ENCODE data around the gene EP400.

The EP400 gene

GRCh38 chr12:132019891-132020290 lies 70.1 kb downstream of the EP400 start:
- no peak for DNase-seq (ENCODE audit: low read depth in 3 of 3)

GRCh38 chr12:132020292-132020691 lies 70.5 kb downstream of the EP400 start:
- no peak for DNase-seq (ENCODE audit: low read depth in 3 of 3)

- no peak for DNase-seq (ENCODE audit: low read depth in 3 of 3)
These were observed 71.5 kb downstream of the EP400 start for GRCh38 chr12:132021031-132021871.

GRCh38 chr12:132021965-132022364 lies 72.2 kb downstream of the EP400 start:
- DNase-seq (ENCODE audit: low read depth in 3 of 3) = no peak

- DNase-seq (ENCODE audit: low read depth in 3 of 3) = no peak
These were observed 73.9 kb downstream of the EP400 start for GRCh38 chr12:132023658-132024057.

- no peak for DNase-seq (ENCODE audit: low read depth in 3 of 3)
These were observed 75.0 kb downstream of the EP400 start for GRCh38 chr12:132024758-132025157.

- DNase-seq (ENCODE audit: low read depth in 3 of 3) = no peak
These were observed 75.8 kb downstream of the EP400 start for GRCh38 chr12:132025526-132025925.

GRCh38 chr12:132026061-132026795 lies 76.5 kb downstream of the EP400 start:
- DNase-seq (ENCODE audit: low read depth in 3 of 3) = no peak

- DNase-seq (ENCODE audit: low read depth in 3 of 3) = no peak
These were observed 77.2 kb downstream of the EP400 start for GRCh38 chr12:132026796-132027500.

- no peak for DNase-seq (ENCODE audit: low read depth in 3 of 3)
These were observed 77.9 kb downstream of the EP400 start for GRCh38 chr12:132027636-132028035.

GRCh38 chr12:132028111-132028510 lies 78.4 kb downstream of the EP400 start:
- DNase-seq (ENCODE audit: low read depth in 3 of 3) = no peak

GRCh38 chr12:132029503-132030300 lies 80.0 kb downstream of the EP400 start:
- no peak for DNase-seq (ENCODE audit: low read depth in 3 of 3)

GRCh38 chr12:132030367-132031038 lies 80.8 kb downstream of the EP400 start:
- DNase-seq (ENCODE audit: low read depth in 3 of 3) = no peak

- no peak for DNase-seq (ENCODE audit: low read depth in 3 of 3)
These were observed 83.9 kb downstream of the EP400 start for GRCh38 chr12:132033627-132034026.

- DNase-seq (ENCODE audit: low read depth in 3 of 3) = no peak
These were observed 86.4 kb downstream of the EP400 start for GRCh38 chr12:132036063-132036683.

- DNase-seq (ENCODE audit: low read depth in 3 of 3) = no peak
These were observed 91.3 kb downstream of the EP400 start for GRCh38 chr12:132040906-132041606.

- DNase-seq (ENCODE audit: low read depth in 3 of 3) = no peak
These were observed 93.5 kb downstream of the EP400 start for GRCh38 chr12:132043216-132043615.

GRCh38 chr12:132043770-132044467 lies 94.2 kb downstream of the EP400 start:
- DNase-seq (ENCODE audit: low read depth in 3 of 3) = no peak

GRCh38 chr12:132044661-132045412 lies 95.1 kb downstream of the EP400 start:
- no peak for DNase-seq (ENCODE audit: low read depth in 3 of 3)

Data from stimulated activated CD4-positive, alpha-beta T cell treated with anti-CD3 and anti-CD28 coated beads, TNF-alpha, amount 100 ng/mL, for 48 hours (primary cell).